ENCODE results near the gene SPATA2L.

The SPATA2L gene

DNA sequence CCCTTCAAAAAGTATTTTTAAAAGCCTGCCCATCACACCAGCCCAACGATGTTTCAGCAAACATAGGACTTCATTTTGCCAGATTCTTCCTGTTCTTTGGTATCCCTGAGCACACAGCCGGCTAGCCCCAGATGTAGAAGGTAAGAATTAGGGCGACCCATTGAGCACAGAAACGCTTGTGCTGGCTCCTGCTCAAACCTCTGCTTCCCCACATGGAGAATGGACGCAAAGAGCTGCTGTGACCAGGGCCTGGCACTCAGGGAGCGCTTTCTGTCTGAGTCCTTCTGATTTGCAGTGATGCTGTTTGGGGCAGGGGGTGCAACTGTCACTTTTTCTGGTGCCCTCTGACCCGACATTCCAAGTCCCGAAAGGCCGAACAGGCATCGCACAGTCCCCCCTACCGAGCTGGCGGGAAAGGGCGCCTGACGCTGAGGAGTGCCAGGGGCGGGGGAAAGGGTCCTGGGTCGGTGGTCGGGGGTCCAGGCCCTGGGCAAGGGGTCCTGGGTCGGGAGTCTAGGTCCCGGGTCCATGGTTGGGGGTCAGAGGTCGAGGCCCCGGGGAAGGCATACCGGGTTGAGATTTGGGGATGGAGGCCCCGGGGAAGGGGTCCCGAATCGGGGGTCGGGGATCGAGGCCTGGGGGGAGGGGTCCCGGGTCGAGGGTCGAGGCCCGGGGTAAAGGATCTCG, 44.9 kb downstream of the SPATA2L start:
- no peak for DNase-seq (ENCODE audit: low read depth in 2 of 2)

DNA sequence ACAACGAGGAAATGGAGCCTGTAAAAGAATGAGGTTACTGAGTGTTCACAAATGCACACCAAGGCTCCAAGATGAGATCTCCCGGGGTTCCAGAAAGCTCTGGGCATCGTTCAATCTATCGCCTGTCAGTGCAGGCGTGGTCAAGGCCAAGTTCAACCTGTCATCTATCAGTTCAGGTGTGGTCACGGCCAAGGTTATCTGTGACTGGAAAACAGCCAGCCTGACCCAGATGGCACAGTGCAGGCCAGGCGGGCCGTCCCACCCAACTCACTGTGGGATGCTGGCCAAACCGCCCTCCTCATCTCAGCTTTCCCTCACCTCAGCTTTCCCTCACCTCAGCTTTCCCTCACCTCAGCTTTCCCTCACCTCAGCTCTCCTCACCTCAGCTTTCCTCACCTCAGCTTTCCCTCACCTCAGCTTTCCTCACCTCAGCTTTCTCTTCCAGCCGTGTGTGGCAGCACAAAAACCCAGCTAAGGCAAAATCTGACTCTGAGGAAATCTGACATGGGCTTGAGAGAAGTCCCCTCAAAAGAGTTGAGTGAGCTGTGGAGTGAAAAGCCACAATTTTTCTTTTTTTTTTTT, 46.4 kb downstream of the SPATA2L start:
- DNase-seq (ENCODE audit: low read depth in 2 of 2) = no peak

DNA sequence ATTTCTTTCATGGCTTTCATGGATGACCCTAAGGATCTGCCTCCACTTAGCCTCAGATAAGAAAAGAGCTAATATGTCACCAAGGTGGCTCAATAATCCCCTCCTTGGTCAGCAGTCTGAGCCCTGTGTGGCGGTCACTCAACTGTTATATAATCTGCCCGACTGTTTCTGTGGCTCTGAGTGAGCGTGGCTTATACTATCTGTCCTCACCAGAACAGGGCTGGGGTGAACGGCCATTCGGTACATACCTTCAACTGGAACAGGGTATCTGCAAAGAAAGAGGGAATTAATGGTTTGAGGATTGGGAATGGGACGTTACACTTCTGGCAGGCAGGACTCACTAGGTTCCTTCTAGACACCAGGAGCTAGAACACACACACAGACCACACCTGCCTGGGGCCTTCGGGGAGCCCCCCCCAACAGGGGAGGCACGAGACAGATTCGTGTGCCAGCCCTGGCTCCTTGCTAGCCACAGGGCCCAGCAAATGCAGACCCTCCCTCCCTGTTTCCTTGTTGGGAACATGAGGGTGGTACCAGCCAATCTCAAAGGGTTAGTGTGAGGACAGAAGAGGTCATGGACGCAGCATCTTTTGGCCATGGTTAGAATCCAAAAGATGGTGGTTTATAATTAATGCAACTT, 47.7 kb downstream of the SPATA2L start:
- no peak for DNase-seq (ENCODE audit: low read depth in 2 of 2)

DNA sequence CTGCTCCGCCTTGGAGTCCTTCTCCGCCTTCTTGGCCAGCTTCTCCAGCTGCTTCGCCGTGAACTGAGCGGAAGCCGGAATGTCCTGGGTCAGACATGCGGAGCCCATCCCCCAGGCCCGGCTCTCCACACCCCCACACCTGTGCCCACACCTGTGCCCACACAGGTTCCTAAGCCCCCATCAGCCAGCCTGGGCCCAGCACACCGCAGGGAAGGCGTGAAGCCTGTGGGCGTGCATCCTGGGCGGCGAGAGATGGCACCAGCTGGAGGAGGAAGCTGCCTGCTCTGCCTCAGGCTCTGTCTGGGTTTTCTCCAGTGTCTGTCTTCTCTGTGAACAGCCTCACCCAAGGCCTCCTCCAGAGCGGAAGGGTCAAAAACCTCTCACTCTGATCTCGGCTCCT, 49.9 kb downstream of the SPATA2L start:
- no peak for DNase-seq (ENCODE audit: low read depth in 2 of 2)

DNA sequence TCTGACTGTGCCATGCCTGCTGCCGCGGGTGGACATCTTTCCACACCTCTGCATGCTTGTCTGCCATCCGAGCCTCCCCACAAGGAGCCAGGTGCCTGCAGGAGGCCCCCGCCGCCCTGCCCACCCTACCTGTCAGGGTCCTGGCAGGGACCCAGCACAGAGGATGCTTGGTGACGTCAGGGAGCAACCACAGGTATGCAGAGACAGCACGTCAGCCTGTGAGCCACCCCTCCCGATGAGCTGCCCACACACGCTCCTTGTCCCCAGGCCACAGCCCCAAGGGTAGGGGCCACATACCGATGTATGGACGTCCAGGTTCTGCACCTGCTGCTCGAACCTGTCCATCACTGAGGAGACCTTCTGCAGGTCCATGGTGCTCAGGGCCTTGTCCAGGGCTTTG, 54.6 kb downstream of the SPATA2L start:
- no peak for DNase-seq (ENCODE audit: low read depth in 2 of 2)
